GM20000 (cell line): ENCODE results near the gene FGGY.
"Not testable (repeated sequence)": the region's sequence is repeated elsewhere in the genome, so short reads cannot be mapped to it uniquely, and the experiment has no call there.

ENCODE experiments used
- DNase-seq: peaks from one replicate; pipeline ENCODE4 v3.0.0; 2012; ENCODE audit warnings: low spot score
- CTCF ChIP-seq: IDR thresholded peaks from 2 replicates; pipeline ENCODE4 v1.5.1; 2012; ENCODE audit warnings: mild to moderate bottlenecking, control low read depth; ENCODE audit errors: extremely low read depth, missing control alignments

Gene FGGY

GRCh38 chr1:59703226-59703917, 406.5 kb downstream of the FGGY start:
- TF ChIP-seq CTCF = no peak

GRCh38 chr1:59703918-59704378, 407.1 kb downstream of the FGGY start:
- no peak for TF ChIP-seq CTCF
- no peak for DNase-seq

More at GRCh38 chr1:59703226-59703917, 406.5 kb downstream of the FGGY start:
- no peak for DNase-seq

GRCh38 chr1:59704716-59705115, 407.8 kb downstream of the FGGY start:
- no peak for DNase-seq
- no peak for TF ChIP-seq CTCF

GRCh38 chr1:59705466-59706302, 408.8 kb downstream of the FGGY start:
- DNase-seq = no peak

GRCh38 chr1:59706303-59706599, 409.4 kb downstream of the FGGY start:
- no peak for DNase-seq
- no peak for TF ChIP-seq CTCF

More at GRCh38 chr1:59705466-59706302, 408.8 kb downstream of the FGGY start:
- TF ChIP-seq CTCF = no peak

GRCh38 chr1:59707178-59707791, 410.4 kb downstream of the FGGY start:
- no peak for DNase-seq
- no peak for TF ChIP-seq CTCF

GRCh38 chr1:59709333-59709732, 412.4 kb downstream of the FGGY start:
- no peak for TF ChIP-seq CTCF
- no peak for DNase-seq

- not testable (repeated sequence) for DNase-seq
Measured at GRCh38 chr1:59710920-59711319, 414.0 kb downstream of the FGGY start.
